Measurements from ENCODE around the gene NTHL1.

DNA sequence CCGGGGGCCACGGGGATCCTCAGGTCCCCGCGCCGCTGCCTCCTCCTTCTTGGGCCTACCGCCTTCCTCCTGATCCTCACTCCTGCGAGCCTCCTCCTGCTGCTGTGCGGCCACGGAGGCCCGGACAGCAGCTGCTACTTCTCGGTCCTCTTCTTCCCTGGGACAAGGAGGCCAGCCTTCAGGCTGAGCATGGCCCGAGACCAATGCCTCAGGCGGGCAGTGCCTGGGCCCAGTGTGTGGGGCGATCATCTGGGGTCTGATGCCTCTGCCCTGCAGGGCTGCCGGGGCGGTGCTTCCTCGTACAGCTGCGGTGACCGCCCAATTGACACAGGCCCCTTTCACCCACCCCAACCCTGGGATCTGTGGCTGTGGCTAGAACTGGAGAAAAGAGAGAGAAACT, 46.6 kb downstream of the NTHL1 start:
- TF ChIP-seq CBX8 (IDR thresholded peaks at IDR 0.05; ENCODE audit: borderline replicate concordance, low read depth, low read length), result no peak
- no peak for TF ChIP-seq EP300 (IDR thresholded peaks at IDR 0.05; ENCODE audit: borderline replicate concordance in 1 of 2, low read depth in 2 of 2, low read length in 2 of 2)
- TF ChIP-seq, protein P1, sequence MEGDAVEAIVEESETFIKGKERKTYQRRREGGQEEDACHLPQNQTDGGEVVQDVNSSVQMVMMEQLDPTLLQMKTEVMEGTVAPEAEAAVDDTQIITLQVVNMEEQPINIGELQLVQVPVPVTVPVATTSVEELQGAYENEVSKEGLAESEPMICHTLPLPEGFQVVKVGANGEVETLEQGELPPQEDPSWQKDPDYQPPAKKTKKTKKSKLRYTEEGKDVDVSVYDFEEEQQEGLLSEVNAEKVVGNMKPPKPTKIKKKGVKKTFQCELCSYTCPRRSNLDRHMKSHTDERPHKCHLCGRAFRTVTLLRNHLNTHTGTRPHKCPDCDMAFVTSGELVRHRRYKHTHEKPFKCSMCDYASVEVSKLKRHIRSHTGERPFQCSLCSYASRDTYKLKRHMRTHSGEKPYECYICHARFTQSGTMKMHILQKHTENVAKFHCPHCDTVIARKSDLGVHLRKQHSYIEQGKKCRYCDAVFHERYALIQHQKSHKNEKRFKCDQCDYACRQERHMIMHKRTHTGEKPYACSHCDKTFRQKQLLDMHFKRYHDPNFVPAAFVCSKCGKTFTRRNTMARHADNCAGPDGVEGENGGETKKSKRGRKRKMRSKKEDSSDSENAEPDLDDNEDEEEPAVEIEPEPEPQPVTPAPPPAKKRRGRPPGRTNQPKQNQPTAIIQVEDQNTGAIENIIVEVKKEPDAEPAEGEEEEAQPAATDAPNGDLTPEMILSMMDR (IDR thresholded peaks at IDR 0.05; ENCODE audit: control extremely low read depth in 1 of 3, insufficient read depth in 1 of 3, low read depth in 1 of 3, low read length in 3 of 3), result no peak
- no peak for TF ChIP-seq JUN (IDR thresholded peaks at IDR 0.05; ENCODE audit: low read depth, low read length)
- TF ChIP-seq TCF12 (IDR thresholded peaks at IDR 0.05; ENCODE audit: low read depth, low read length), result no peak

Measured in H1 (cell line).